Suppressor macrophage (primary cell): ENCODE data around the gene EIF1.
A peak's percentile ranks its signal among the peaks of the same experiment; 100 is the strongest.
"Not testable (repeated sequence)": the region's sequence is repeated elsewhere in the genome, so short reads cannot be mapped to it uniquely, and the experiment has no call there.

Experiments
- DNase-seq, 4 experiments: peaks; one replicate each; pipeline ENCODE4 v3.0.0-alpha.2; 2020 to 2022

EIF1 gene

GRCh38 chr17:41678907-41679739 is 9.6 kb upstream of the EIF1 start:
- DNase-seq = peak; percentile 68 to 82 (median 80)

DNA sequence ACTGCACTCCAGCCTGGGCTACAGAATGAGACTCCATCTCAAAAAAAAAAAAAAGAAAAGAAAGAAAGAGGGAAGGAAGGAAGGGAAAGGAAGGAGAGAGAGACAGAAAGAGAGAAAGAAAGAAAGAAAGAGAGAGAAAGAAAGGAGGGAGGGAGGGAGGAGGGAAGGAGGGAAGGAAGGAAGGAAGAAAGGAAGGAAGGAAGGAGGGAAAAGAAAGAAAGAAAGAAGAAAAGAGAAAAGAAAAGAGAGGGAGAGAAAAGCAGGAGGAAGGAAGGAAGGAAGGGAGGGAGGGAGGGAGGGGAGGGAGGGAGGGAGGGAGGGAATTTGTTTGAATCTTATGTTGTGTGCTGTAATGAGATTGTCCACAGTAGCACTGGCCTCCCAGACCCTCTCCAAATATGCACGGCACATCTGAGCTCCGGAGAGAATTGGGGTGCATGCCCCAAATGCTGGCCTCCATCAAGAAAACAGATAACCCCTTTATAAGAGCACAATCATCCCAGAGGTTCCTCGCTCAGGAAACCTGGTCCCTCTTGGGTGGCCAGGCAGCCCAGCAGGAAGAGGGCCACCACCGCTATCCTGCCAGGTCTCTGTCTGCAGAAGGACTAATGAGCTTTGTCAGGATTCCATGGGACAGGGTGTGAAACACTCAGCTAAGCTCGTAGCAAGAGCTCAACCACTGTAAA is 8.8 kb upstream of the EIF1 start:
- no peak for DNase-seq

DNA sequence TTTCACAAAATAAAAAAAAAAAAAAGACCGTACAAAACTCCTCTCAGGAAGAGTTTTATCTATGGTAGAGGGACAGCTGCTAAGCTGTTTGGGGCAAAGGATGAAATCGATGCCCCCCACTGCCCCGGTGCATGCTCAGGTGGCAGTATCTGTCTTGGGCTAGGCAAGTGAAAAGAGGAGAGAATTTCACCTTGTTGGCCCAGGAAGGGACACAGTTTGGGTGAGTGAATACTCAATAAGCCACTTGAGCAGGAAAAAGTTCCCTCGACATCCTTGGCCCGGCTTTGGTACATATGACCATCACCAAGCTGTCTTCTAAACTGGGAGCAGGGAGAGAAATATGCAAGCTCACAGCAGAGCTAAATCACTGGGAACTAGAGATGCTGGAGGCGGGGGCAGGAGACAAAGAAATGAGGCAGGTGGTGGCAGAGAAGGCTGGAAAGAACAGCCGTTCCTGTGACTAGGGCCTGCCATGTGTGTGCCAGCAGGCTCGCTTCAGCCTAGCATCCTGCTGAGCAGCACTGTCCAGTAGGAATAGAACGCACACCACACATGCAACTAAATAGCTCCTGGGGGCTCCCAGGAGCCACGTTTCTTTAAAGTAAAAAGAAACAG is 8.2 kb upstream of the EIF1 start:
- no peak for DNase-seq

DNA sequence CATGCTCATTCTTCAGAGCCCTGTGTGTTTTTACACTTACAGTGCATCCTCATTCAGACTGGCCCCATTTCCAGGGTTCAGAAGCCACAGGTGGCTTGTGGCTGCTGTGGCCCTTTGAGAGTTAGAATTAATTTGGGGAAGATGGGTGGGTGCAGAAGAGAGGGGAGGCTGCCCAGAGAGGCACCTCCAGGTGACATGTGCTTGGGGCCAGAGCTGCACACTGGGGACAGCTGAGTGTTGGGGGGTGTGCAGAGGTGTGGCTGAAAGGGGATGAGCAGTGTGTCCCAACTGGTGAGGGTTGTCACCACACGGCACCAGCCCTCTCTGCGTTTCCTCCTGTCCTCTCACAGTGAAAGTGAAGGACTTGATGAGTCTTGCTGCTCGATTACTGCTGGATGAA is 6.9 kb upstream of the EIF1 start:
- DNase-seq = no peak

GRCh38 chr17:41682631-41683030 is 6.1 kb upstream of the EIF1 start:
- DNase-seq = peak; percentile 52 to 81 (median 74)

- no peak for DNase-seq
These were observed 5.2 kb upstream of the EIF1 start for GRCh38 chr17:41683441-41684007.

DNA sequence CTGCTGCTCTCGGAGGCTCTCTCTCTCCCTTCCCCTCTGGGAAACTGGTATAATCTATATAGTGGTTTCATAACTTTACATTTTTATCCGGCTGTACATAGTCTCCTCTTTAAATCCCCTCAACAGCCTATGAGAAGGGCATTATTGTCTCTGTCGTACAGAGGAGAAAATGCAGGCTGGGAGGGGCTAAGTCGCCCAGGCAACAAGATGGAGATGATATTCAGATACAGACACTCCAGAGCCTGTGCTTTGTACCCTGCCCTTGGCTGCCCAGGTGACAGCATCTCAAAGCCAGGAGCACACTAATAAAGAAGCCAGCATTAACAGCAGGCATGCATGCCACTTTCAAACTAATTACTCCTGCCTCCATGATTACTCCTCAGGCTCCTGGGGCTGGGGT is 4.7 kb upstream of the EIF1 start:
- no peak for DNase-seq

DNA sequence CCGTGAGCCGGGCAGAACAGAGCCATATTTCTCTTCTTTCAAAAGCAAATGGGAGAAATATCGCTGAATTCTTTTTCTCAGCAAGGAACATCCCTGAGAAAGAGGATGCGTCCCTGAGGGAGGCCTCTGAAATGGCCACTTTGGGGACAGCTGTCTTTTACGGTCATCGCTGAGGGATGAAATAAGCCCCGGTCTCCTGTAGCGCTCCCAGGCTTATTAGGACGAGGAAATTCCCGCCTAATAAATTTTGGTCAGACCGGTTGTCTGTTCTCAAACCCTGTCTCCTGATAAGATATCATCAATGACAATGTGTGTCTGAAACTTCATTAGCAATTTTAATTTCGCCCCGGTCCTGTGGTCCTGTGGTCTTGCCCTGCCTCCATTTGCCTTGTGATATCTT is 2.9 kb upstream of the EIF1 start:
- DNase-seq = not testable (repeated sequence)

- peak; percentile 62 to 78 (median 76) for DNase-seq
These were observed 2.4 kb upstream of the EIF1 start for GRCh38 chr17:41686281-41686680.

- peak in 3 of 4 experiments; percentile 38 to 58 (median 46) for DNase-seq
These were observed 651 bp upstream of the EIF1 start for GRCh38 chr17:41687828-41688640.

GRCh38 chr17:41689497-41690299 is 1.0 kb downstream of the EIF1 start:
- peak; percentile 73 to 82 (median 74) for DNase-seq

DNA sequence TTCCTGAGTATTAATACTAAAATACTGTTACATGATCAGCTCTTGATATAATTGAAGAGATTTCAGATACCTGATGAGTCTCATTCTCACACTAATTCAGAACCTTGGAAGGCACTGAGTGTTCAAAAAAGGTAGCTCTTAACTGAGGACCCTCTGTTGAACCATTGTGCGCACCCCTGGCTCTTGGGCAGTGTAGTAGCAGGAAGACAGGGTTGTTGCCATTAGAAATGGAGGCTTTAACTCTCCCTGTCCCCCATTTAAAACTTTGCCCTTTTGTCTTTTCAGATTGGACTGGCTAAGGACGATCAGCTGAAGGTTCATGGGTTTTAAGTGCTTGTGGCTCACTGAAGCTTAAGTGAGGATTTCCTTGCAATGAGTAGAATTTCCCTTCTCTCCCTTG is 1.8 kb downstream of the EIF1 start:
- DNase-seq = no peak

DNA sequence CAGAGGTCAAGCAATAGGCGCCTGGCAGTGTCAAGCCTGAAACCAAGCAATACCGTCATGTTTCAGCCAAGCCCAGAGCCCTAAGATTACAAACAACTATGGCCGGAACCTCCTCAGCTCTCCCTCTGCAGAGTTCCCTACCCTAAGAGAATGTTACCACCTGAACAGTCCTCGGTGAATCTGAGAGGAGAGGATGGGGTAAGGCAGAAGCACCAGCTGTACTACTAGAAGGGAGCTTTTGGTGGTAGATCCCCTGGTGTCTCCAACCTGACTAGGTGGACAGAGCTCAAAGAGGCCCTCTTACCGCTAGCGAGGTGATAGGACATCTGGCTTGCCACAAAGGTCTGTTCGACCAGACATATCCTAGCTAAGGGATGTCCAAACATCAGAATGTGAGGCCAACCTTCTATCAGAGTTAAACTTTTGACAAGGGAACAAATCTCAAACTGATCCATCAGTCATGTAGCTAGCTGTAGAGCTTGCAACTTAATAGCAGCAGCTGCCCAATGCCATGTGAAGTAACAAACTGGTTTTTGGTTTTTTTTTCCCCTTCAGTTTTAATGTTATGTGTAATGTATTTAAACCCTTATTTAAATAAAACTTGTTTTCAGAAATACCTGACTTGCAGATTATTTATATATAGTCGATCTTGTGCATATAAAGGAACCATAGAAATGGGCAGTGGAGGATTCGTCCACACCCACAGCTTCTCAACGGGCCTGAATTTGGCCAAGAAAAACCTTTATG is 2.5 kb downstream of the EIF1 start:
- DNase-seq = peak in 1 of 4 experiments; percentile 19

GRCh38 chr17:41692722-41693521 is 4.2 kb downstream of the EIF1 start:
- peak in 2 of 4 experiments; percentile 21 for DNase-seq

GRCh38 chr17:41695134-41695661 is 6.5 kb downstream of the EIF1 start:
- no peak for DNase-seq

DNA sequence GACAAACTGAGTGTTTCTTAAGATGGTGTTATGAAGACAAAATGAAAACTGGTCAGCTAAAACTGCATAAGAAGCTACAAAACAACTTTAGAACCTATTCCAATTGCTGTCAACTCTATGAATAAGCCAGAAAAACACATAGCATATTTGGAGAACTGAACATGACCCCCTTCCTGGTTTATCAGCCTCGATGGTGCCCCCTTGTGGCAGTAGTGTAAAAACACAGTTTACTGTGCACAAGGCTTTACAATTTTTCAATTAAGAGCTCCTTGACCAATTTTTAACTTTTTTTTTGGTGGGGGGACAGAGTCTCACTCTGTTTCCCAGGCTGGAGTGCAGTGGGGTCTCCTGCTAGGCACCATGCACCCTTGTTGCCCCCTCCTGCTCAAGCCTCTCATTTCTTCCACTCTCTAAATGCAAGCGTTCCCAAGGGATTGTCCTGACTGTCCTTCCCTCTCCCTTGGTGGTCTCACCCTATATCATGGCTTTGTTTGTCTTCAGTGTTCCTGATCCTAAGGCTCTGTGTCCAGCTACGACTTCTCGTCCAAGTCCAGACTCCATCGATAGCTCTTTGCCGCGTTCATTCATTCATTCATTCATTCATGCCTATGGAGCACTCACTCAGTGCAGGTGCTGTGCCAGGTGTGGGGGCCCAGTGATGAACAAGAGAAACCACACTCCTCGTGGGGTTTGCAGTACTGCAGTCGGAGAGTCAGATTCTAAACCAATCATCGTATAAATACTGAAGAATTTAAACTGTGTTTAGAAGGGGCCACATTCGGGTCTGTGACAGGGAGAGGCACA is 7.5 kb downstream of the EIF1 start:
- peak; percentile 85 to 95 (median 92) for DNase-seq

DNA sequence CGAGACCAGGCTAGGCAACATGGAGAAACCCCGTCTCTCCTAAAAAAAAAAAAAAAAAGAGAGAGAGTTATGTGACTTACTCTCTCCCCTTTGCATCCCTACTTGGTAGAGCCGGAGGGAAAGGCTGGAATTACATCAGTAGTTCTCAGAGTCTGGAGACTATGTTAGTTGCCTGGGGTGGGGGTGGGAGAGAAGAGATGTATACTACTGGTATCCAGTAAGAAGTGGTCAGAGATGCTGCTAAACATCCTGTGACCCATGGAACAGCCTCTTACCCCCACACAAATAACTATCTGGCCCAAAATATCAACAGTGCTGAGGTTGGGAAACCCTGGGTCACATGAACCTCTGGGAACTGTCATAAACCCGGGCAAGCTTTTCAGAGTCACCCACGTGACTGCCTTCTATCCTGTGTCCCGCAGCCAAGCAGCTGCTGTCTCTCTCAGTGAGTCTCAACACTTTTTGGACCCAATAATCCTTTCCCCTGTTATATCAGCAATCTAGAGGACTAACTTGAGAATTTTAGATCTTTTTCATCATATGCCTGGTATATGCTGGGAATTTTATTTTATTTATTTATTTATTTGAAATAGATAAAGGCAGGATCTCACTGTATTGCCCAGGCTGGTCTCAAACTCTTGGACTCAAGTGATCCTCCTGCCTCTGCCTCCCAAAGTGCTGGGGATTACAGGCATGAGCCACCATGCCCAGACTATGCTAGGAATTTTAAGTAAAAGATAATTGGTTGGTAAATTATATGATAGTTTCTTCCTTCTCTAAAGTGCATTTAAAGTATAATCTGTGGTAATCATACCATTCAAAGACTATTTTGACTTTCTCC is 8.7 kb downstream of the EIF1 start:
- peak; percentile 88 to 95 (median 94) for DNase-seq

GRCh38 chr17:41700843-41701242 is 12.2 kb downstream of the EIF1 start:
- not testable (repeated sequence) for DNase-seq
